H9 (cell line): Measurements from ENCODE around the gene ARHGAP15. TPM values are rescaled to one million over a fixed set of nuclear protein-coding genes. Genes with fewer than 3 reads are reported as not detected.
A peak's percentile ranks its signal among the peaks of the same experiment; 100 is the strongest.

Source experiments
- DNase-seq: peaks from one replicate; pipeline ENCODE4 v3.0.0-alpha.2; 2017
- H2AFZ ChIP-seq: one replicate; pipeline ENCODE4 v1.6.1; 2013; ENCODE audit warnings: mild to moderate bottlenecking, low read length, control low read depth, moderate library complexity
- H2AK5ac ChIP-seq: 2 replicates; pipeline ENCODE4 v1.6.1; 2013; ENCODE audit warnings: low read length, control low read depth, mixed read lengths; ENCODE audit not compliant: insufficient read length
- H2BK120ac ChIP-seq: one replicate; pipeline ENCODE4 v1.6.1; 2013; ENCODE audit warnings: low read depth, mild to moderate bottlenecking, low read length, control low read depth, inconsistent platforms; ENCODE audit not compliant: poor library complexity, severe bottlenecking
- H2BK12ac ChIP-seq: 2 replicates; pipeline ENCODE4 v1.6.1; 2013; ENCODE audit warnings: low read length, control low read depth, mixed read lengths, low read depth; ENCODE audit not compliant: insufficient read length
- H2BK15ac ChIP-seq: 2 replicates; pipeline ENCODE4 v1.6.1; 2013; ENCODE audit warnings: low read depth, low read length, control low read depth
- H2BK20ac ChIP-seq: one replicate; pipeline ENCODE4 v1.6.1; 2013; ENCODE audit warnings: low read depth, mild to moderate bottlenecking, low read length, control low read depth, inconsistent platforms; ENCODE audit not compliant: poor library complexity, severe bottlenecking
- H2BK5ac ChIP-seq: 2 replicates; pipeline ENCODE4 v1.6.1; 2013; ENCODE audit warnings: low read length, control low read depth, mixed read lengths; ENCODE audit not compliant: insufficient read length
- H3K14ac ChIP-seq: 2 replicates; pipeline ENCODE4 v1.6.1; 2013; ENCODE audit warnings: low read length, control low read depth; ENCODE audit not compliant: insufficient read depth
- H3K18ac ChIP-seq: 2 replicates; pipeline ENCODE4 v1.6.1; 2013; ENCODE audit warnings: low read depth, mild to moderate bottlenecking, mixed read lengths, low read length, control low read depth; ENCODE audit not compliant: insufficient read length
- H3K23ac ChIP-seq: 2 replicates; pipeline ENCODE4 v1.6.1; 2013; ENCODE audit warnings: low read length, control low read depth, mixed read lengths, low read depth; ENCODE audit not compliant: insufficient read length
- H3K23me2 ChIP-seq: 2 replicates; pipeline ENCODE4 v1.6.1; 2013; ENCODE audit warnings: low read depth, mild to moderate bottlenecking, mixed read lengths, low read length, control low read depth; ENCODE audit not compliant: insufficient read length, poor library complexity, severe bottlenecking
- H3K27ac ChIP-seq: 2 replicates; pipeline ENCODE4 v1.5.1; 2013; ENCODE audit warnings: low read length, control low read depth, mixed read lengths, low read depth; ENCODE audit not compliant: insufficient read length
- H3K27me3 ChIP-seq: 2 replicates; pipeline ENCODE4 v1.6.1; 2013; ENCODE audit warnings: low read length, control low read depth, inconsistent platforms; ENCODE audit not compliant: insufficient read depth
- H3K4ac ChIP-seq: 2 replicates; pipeline ENCODE4 v1.6.1; 2013; ENCODE audit warnings: low read depth, mild to moderate bottlenecking, control low read depth, inconsistent platforms, low read length, moderate library complexity
- H3K4me1 ChIP-seq: 2 replicates; pipeline ENCODE4 v1.6.1; 2013; ENCODE audit warnings: low read length, control low read depth, inconsistent platforms; ENCODE audit not compliant: insufficient read depth
- H3K4me2 ChIP-seq: 2 replicates; pipeline ENCODE4 v1.6.1; 2013; ENCODE audit warnings: low read length, control low read depth, mixed read lengths; ENCODE audit not compliant: insufficient read length, insufficient read depth
- H3K56ac ChIP-seq: 2 replicates; pipeline ENCODE4 v1.6.1; 2013; ENCODE audit warnings: low read depth, mild to moderate bottlenecking, mixed read lengths, low read length, control low read depth; ENCODE audit not compliant: insufficient read length
- H3K79me1 ChIP-seq: 2 replicates; pipeline ENCODE4 v1.6.1; 2013; ENCODE audit warnings: low read depth, mild to moderate bottlenecking, moderate library complexity, low read length, control low read depth, inconsistent platforms; ENCODE audit not compliant: insufficient read depth, poor library complexity, severe bottlenecking
- H3K79me2 ChIP-seq: 2 replicates; pipeline ENCODE4 v1.6.1; 2013; ENCODE audit warnings: low read length, control low read depth, inconsistent platforms; ENCODE audit not compliant: insufficient read depth
- H3K9ac ChIP-seq: 2 replicates; pipeline ENCODE4 v1.6.1; 2013; ENCODE audit warnings: low read length, control low read depth, mixed read lengths; ENCODE audit not compliant: insufficient read length; ENCODE audit errors: extremely low read depth
- H3K9me3 ChIP-seq: one replicate; pipeline ENCODE4 v1.6.1; 2013; ENCODE audit warnings: low read depth, low read length, inconsistent platforms; ENCODE audit not compliant: control insufficient read depth
- H3T11ph ChIP-seq: one replicate; pipeline ENCODE4 v1.6.1; 2013; ENCODE audit warnings: mild to moderate bottlenecking, low read length, control low read depth, inconsistent platforms
- H4K20me1 ChIP-seq: one replicate; pipeline ENCODE4 v1.6.1; 2013; ENCODE audit not compliant: control insufficient read depth, insufficient read length, insufficient read depth
- H4K5ac ChIP-seq: 2 replicates; pipeline ENCODE4 v1.6.1; 2013; ENCODE audit warnings: low read depth, mild to moderate bottlenecking, mixed read lengths, low read length, control low read depth; ENCODE audit not compliant: insufficient read length
- H4K8ac ChIP-seq: replicated peaks from 2 replicates; pipeline ENCODE4 v1.6.1; 2013; ENCODE audit warnings: low read length, control low read depth, mixed read lengths, low read depth; ENCODE audit not compliant: insufficient read length
- H4K91ac ChIP-seq: 2 replicates; pipeline ENCODE4 v1.6.1; 2013; ENCODE audit warnings: low read depth, mild to moderate bottlenecking, moderate library complexity, mixed read lengths, low read length, control low read depth; ENCODE audit not compliant: insufficient read length
- H3K27ac Mint-ChIP-seq, 3 experiments: 2 replicates in 2 of 3; 3 replicates in 1 of 3; pipeline ENCODE4 v1.8.0; 2020 to 2021; ENCODE audit warnings: mixed read lengths in 3 of 3, mild to moderate bottlenecking in 1 of 3, moderate library complexity in 1 of 3
- H3K27me3 Mint-ChIP-seq: 2 replicates; pipeline ENCODE4 v1.8.0; 2021; ENCODE audit warnings: low read depth, mild to moderate bottlenecking, moderate library complexity, mixed read lengths
- H3K36me3 Mint-ChIP-seq, 3 experiments: 2 replicates in 2 of 3; 3 replicates in 1 of 3; pipeline ENCODE4 v1.8.0; 2020 to 2021; ENCODE audit warnings: low read depth in 3 of 3, mixed read lengths in 3 of 3; ENCODE audit not compliant: insufficient read depth in 1 of 3
- H3K4me1 Mint-ChIP-seq, 2 experiments: 2 replicates each; pipeline ENCODE4 v1.8.0; 2020; ENCODE audit warnings: mixed read lengths in 2 of 2
- H3K4me3 Mint-ChIP-seq, 2 experiments: 2 replicates in 1 of 2; 3 replicates in 1 of 2; pipeline ENCODE4 v1.8.0; 2020 to 2021; ENCODE audit warnings: mild to moderate bottlenecking in 2 of 2, mixed read lengths in 2 of 2, moderate library complexity in 1 of 2
- H3K9me3 Mint-ChIP-seq, 2 experiments: 2 replicates in 1 of 2; 3 replicates in 1 of 2; pipeline ENCODE4 v1.8.0; 2020; ENCODE audit warnings: mild to moderate bottlenecking in 2 of 2, mixed read lengths in 2 of 2, moderate library complexity in 1 of 2
- WGBS: extraction: QIAGEN DNeasy Blood & Tissue Kit; methylation state at CpG from one replicate; pipeline ENCODE4 v1.1.7; 2013; ENCODE audit warnings: missing lambda C conversion rate, low lambda C conversion rate, mixed read lengths; ENCODE audit not compliant: insufficient read length; ENCODE audit errors: extremely low coverage; 5-methylcytosine and 5-hydroxymethylcytosine counted together
- total RNA-seq: library from RNA; stranded (reverse); gene quantifications from 2 replicates; pipeline ENCODE4 v1.2.1, GENCODE V29; 2021
- TF ChIP-seq, protein P1 (sequence below): fragments of 200-600 bp; sonication (generic); conservative IDR thresholded peaks from 3 replicates; pipeline ENCODE4 v1.8.0; 2021; ENCODE audit warnings: antibody characterized with exemption, mild to moderate bottlenecking

ARHGAP15 gene
- total RNA-seq, 1 experiment from 2014 or later = not detected

DNA sequence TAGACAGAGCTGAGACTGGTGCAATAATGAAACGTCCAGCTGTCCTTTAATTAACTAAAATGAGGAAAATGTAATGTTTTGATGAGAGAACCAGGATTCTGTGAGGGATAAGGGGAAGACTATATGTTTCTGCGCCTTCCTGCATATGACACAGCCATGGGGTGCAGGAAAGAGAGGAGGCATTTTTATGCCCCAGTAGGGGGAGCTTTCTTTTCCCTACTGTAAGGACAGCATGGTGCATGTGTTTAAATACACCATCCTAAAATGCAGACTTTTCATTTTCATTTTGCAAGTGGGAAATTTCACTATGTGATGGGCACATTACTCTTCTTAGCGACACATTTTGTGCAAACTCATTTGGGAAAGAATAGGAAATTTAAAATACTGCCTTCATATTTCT, 446.1 kb downstream of the ARHGAP15 start:
- no peak overlapping the region for H3K4me2 ChIP-seq
- H2BK15ac ChIP-seq = no peak overlapping the region
- H3K23me2 ChIP-seq = no peaks in the 10 kb centered on the region
- no peak overlapping the region for H2AK5ac ChIP-seq
- no peak overlapping the region for H3T11ph ChIP-seq
- H4K20me1 ChIP-seq = no peaks in the 10 kb centered on the region
- WGBS = no CpG with 5 or more reads among the region's 3 CpGs
- no peak overlapping the region for H3K23ac ChIP-seq
- no peaks in the 10 kb centered on the region for H3K79me1 ChIP-seq
- H3K18ac ChIP-seq = no peak overlapping the region
- H2BK120ac ChIP-seq = no peak overlapping the region
- TF ChIP-seq, protein P1, sequence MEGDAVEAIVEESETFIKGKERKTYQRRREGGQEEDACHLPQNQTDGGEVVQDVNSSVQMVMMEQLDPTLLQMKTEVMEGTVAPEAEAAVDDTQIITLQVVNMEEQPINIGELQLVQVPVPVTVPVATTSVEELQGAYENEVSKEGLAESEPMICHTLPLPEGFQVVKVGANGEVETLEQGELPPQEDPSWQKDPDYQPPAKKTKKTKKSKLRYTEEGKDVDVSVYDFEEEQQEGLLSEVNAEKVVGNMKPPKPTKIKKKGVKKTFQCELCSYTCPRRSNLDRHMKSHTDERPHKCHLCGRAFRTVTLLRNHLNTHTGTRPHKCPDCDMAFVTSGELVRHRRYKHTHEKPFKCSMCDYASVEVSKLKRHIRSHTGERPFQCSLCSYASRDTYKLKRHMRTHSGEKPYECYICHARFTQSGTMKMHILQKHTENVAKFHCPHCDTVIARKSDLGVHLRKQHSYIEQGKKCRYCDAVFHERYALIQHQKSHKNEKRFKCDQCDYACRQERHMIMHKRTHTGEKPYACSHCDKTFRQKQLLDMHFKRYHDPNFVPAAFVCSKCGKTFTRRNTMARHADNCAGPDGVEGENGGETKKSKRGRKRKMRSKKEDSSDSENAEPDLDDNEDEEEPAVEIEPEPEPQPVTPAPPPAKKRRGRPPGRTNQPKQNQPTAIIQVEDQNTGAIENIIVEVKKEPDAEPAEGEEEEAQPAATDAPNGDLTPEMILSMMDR = peak; percentile 70
- no peak overlapping the region for H4K8ac ChIP-seq
- no peaks in the 10 kb centered on the region; the same call in 1 of the 2 replicates for H3K4me1 ChIP-seq
- no peaks in the 10 kb centered on the region for H3K79me2 ChIP-seq
- H3K27me3 ChIP-seq = no peaks in the 10 kb centered on the region
- no peak overlapping the region for H3K27ac ChIP-seq
- no peak overlapping the region for H4K91ac ChIP-seq
- no peak for DNase-seq
- H2BK20ac ChIP-seq = no peak overlapping the region
- H2BK12ac ChIP-seq = no peak overlapping the region
- H3K56ac ChIP-seq = no peak overlapping the region
- H3K9me3 ChIP-seq = no peaks in the 10 kb centered on the region
- no peak overlapping the region for H2AFZ ChIP-seq
- Mint-ChIP-seq H3K9me3 (peaks cover 0 to 2% of the 10 kb centered on the region in 2 experiments; a peak in 1 of 5 replicates), H3K27ac (no peak overlapping the region), H3K4me1 (peaks cover 15 to 21% of the 10 kb centered on the region in 2 experiments), H3K27me3 (no peaks in the 10 kb centered on the region), H3K4me3 (no peak overlapping the region), H3K36me3 (no peaks in the 10 kb centered on the region)
- no peak overlapping the region for H2BK5ac ChIP-seq
- no peak overlapping the region for H3K14ac ChIP-seq
- no peak overlapping the region for H4K5ac ChIP-seq
- no peak overlapping the region for H3K4ac ChIP-seq
- no peak overlapping the region for H3K9ac ChIP-seq
